Measurements from ENCODE around the gene CASTOR2. TPM values are rescaled to one million over a fixed set of nuclear protein-coding genes. Genes with fewer than 3 reads are reported as not detected.
A peak's percentile ranks its signal among the peaks of the same experiment; 100 is the strongest.

The CASTOR2 gene
- total RNA-seq, 4 donors from 2014 or later, result 145 to 334 (median 243) TPM

- H3K27me3 ChIP-seq, result no peaks in the 10 kb centered on the region
- peak; percentile 49 to 77 for ATAC-seq
- DNase-seq, result peak in 1 of 2 donors; percentile 64
- in situ Hi-C loops (cut with MboI; ENCODE audit: low sequenced_read_pairs in 4 of 4), result loop anchor here in 2 of 4 donors (25.0 kb wide), 2 partner anchors 602 to 627 kb away; no protein-coding TSS in a partner anchor
- no peak overlapping the region for H3K4me3 ChIP-seq
- H3K36me3 ChIP-seq, result peaks cover 0 to 14% of the 10 kb centered on the region in 2 donors
- H3K9me3 ChIP-seq, result no peaks in the 10 kb centered on the region
- intact Hi-C loops (cut with DNase I; ENCODE audit: low total_unique reads), result no loop called here
- TF ChIP-seq POLR2A (IDR thresholded peaks at IDR 0.05) (no peak), CTCF (IDR thresholded peaks at IDR 0.05 in 4 of 5, conservative IDR thresholded peaks at IDR 0.05 in 1 of 5) (no peak)
- peak overlapping the region in 1 of 4 donors; percentile 51 for H3K27ac ChIP-seq
- H3K4me1 ChIP-seq, result peaks cover 0 to 6% of the 10 kb centered on the region in 2 donors
Measured at GRCh38 chr7:75039709-75040108, 75.2 kb downstream of the CASTOR2 start.

GRCh38 chr7:75040512-75040911, 76.0 kb downstream of the CASTOR2 start:
- H3K4me1 ChIP-seq, result peaks cover 0 to 6% of the 10 kb centered on the region in 2 donors
- H3K27ac ChIP-seq, result no peak overlapping the region
- no peaks in the 10 kb centered on the region for H3K27me3 ChIP-seq
- H3K4me3 ChIP-seq, result no peak overlapping the region
- intact Hi-C loops (cut with DNase I; ENCODE audit: low total_unique reads) (no loop called here), in situ Hi-C loops (cut with MboI; ENCODE audit: low sequenced_read_pairs in 4 of 4) (loop anchor here in 2 of 4 donors (25.0 kb wide), 2 partner anchors 603 to 628 kb away; no protein-coding TSS in a partner anchor)
- peaks cover 0 to 14% of the 10 kb centered on the region in 2 donors for H3K36me3 ChIP-seq
- no peaks in the 10 kb centered on the region for H3K9me3 ChIP-seq
- ATAC-seq (no peak), DNase-seq (no peak)
- no peak for TF ChIP-seq POLR2A (IDR thresholded peaks at IDR 0.05)
- no peak for TF ChIP-seq CTCF (IDR thresholded peaks at IDR 0.05 in 4 of 5, conservative IDR thresholded peaks at IDR 0.05 in 1 of 5)

GRCh38 chr7:75042286-75042685, 77.8 kb downstream of the CASTOR2 start:
- peaks cover 0 to 18% of the 10 kb centered on the region in 2 donors for H3K36me3 ChIP-seq
- H3K27ac ChIP-seq, result no peak overlapping the region
- no peak overlapping the region for H3K4me3 ChIP-seq
- no peaks in the 10 kb centered on the region for H3K27me3 ChIP-seq
- TF ChIP-seq POLR2A (IDR thresholded peaks at IDR 0.05) (no peak), CTCF (IDR thresholded peaks at IDR 0.05 in 4 of 5, conservative IDR thresholded peaks at IDR 0.05 in 1 of 5) (no peak)
- in situ Hi-C loops (cut with MboI; ENCODE audit: low sequenced_read_pairs in 4 of 4), result loop anchor here in 2 of 4 donors (25.0 kb wide), 2 partner anchors 605 to 630 kb away; no protein-coding TSS in a partner anchor
- H3K9me3 ChIP-seq, result no peaks in the 10 kb centered on the region
- ATAC-seq (no peak), DNase-seq (no peak)
- peaks cover 6 to 15% of the 10 kb centered on the region in 2 donors for H3K4me1 ChIP-seq
- intact Hi-C loops (cut with DNase I; ENCODE audit: low total_unique reads), result no loop called here

- peaks cover 6 to 15% of the 10 kb centered on the region in 2 donors for H3K4me1 ChIP-seq
- H3K9me3 ChIP-seq, result no peaks in the 10 kb centered on the region
- no peak overlapping the region for H3K27ac ChIP-seq
- no peak overlapping the region for H3K4me3 ChIP-seq
- ATAC-seq, result no peak
- H3K36me3 ChIP-seq, result peaks cover 0 to 20% of the 10 kb centered on the region in 2 donors
- intact Hi-C loops (cut with DNase I; ENCODE audit: low total_unique reads) (no loop called here), in situ Hi-C loops (cut with MboI; ENCODE audit: low sequenced_read_pairs in 4 of 4) (loop anchor here in 2 of 4 donors (25.0 kb wide), 2 partner anchors 606 to 631 kb away; no protein-coding TSS in a partner anchor)
- no peaks in the 10 kb centered on the region for H3K27me3 ChIP-seq
- no peak for DNase-seq
- TF ChIP-seq CTCF (IDR thresholded peaks at IDR 0.05 in 4 of 5, conservative IDR thresholded peaks at IDR 0.05 in 1 of 5) (no peak), POLR2A (IDR thresholded peaks at IDR 0.05) (no peak)
Measured at GRCh38 chr7:75042831-75043703, 78.6 kb downstream of the CASTOR2 start.

Measured in gastrocnemius medialis (tissue), 4 donors.